A549 treated with dexamethasone at 1 μM for 4 hours (cell line): ENCODE measurements around the gene ZC3H7A. TPM values are rescaled to one million over a fixed set of nuclear protein-coding genes. Genes with fewer than 3 reads are reported as not detected.

Experiments
- total RNA-seq: library from RNA; stranded (reverse); fragments of 200-300 nt; extraction: Qiagen RNA extraction; gene quantifications from 5 replicates; pipeline ENCODE4 v1.2.3, GENCODE V29; 2022

ZC3H7A gene
- 29.0 to 35.8 TPM (median 29.5 TPM) in 5 replicates for total RNA-seq

DNA sequence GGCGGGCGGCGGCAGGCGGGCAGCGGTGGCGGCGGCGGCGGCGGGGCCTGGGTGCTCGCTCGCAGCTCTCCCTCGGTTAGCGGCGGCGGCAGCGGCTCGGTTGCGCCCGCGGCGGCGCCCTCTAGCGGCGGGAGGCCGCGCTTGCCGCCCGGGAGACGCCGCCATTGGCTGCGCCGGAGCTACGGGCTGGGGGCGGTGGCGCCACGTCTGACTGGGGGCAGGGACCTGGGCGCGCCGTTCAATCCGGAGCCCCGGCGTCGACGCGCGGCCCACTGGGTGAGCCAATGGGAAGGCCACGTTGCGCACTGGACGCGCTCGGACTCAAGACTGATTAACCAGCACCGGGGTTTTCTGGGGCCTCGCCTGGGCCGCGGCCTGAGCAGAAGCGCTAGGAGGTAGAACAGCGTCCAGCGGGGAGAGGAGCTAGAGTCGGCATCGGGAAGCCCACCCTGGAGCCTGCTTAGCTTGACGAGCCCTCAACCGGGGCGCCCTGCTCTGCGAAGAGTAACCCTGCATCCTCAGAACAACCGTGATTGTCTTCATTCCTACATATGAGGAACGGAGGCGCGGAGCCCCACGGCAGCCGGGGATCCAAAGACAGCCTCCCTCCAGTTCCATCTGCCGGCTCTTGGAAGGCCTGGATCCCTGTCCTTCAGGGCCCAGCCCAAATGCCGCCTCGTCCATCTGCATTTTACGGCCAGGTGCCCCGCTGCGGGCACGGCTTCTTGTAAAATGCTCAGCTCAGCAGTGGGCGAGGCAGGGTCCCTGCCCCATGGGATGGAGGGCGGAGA is at the start of gene ZC3H7A:
Gene ZC3H7A (minus strand): TSS at position 93 of the 791 bp plus-strand sequence. CDS start 14,904 bp downstream, outside the sequence.

DNA sequence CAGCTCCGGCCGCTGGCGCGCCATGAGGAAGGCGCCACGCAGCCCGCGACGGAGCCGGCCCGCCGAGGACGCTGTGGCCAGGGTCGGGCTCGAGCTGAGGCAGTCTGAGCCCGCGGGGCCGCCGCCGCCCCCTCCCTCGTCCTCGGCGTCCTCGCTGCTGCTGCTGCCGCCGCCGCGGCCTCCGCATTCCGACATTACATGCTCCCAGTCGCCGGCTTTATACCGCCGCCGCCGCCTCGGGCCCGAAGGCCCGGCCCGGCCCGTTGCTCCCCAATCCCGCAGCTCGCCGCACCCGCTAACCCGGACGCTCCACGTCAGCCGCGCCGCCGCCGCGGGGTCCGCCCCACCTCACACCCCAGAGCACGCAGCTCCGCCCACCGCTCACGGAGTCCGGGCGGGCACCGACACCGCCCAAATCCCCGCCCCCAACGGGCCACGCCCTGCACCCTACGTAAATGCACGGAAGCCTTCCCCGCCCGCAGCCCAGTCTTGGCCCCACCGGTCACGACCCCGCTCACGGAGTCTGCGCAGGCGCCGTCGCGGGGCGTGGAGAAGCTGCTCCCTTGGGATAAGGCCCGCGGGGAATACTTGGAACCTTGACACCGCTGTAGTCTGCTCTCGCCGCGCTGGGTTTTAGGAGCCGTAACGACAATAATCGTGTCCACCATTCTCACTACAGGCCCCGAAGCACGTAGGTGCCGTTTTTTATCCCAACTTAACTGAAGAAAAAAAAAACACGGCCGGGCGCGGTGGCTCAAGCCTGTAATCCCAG is 54.3 kb downstream of the ZC3H7A start, which contains the start of gene TXNDC11:
Gene TXNDC11 (minus strand): TSS at position 322 of the 772 bp plus-strand sequence. CDS start 127 bp downstream, at position 195.

Other genes with a start within 250 kb of the ZC3H7A start
- 174 to 215 TPM (median 202 TPM) in 5 replicates for gene LITAF, start 210.3 kb downstream of the ZC3H7A start, total RNA-seq
- 21.7 to 26.6 TPM (median 24.3 TPM) in 5 replicates for gene SNN, start 128.8 kb downstream of the ZC3H7A start, total RNA-seq
- 38.7 to 50.9 TPM (median 45.8 TPM) in 5 replicates for gene TXNDC11, start 54.4 kb downstream of the ZC3H7A start, total RNA-seq
- 210 to 259 TPM (median 229 TPM) in 5 replicates for gene RSL1D1, start 54.3 kb upstream of the ZC3H7A start, total RNA-seq
- gene GSPT1, start 118.7 kb upstream of the ZC3H7A start, total RNA-seq, result 193 to 211 TPM (median 204 TPM) in 5 replicates
- 1.5 to 4.1 TPM (median 2.9 TPM) in 5 replicates for gene NPIPB2, start 144.8 kb upstream of the ZC3H7A start, total RNA-seq
- not detected in 5 replicates for gene TNFRSF17, start 168.0 kb upstream of the ZC3H7A start, total RNA-seq
- gene SNX29, start 179.5 kb upstream of the ZC3H7A start, total RNA-seq, result 2.3 to 3.1 TPM (median 2.6 TPM) in 5 replicates